Testis (tissue), 3 donors: ENCODE measurements around the gene MAP3K4. TPM values are rescaled to one million over a fixed set of nuclear protein-coding genes. Genes with fewer than 3 reads are reported as not detected.

ENCODE experiments used
- DNase-seq: peaks from one replicate; pipeline ENCODE4 v3.0.0-alpha.2; 2019
- H3K27ac ChIP-seq, 2 donors: fragments of 200-600 bp; sonication (generic); one replicate each; pipeline ENCODE4 v1.5.1; 2019
- H3K27me3 ChIP-seq: fragments of 200-600 bp; sonication (generic); one replicate; pipeline ENCODE4 v1.5.1; 2019
- H3K36me3 ChIP-seq: fragments of 200-600 bp; sonication (generic); one replicate; pipeline ENCODE4 v1.5.1; 2017; ENCODE audit warnings: low read depth; ENCODE audit errors: missing control alignments
- H3K4me1 ChIP-seq: fragments of 200-600 bp; sonication (generic); one replicate; pipeline ENCODE4 v1.5.1; 2019
- H3K4me3 ChIP-seq, 2 donors: fragments of 200-600 bp; sonication (generic); one replicate each; pipeline ENCODE4 v1.5.1; 2017 to 2019
- H3K9me3 ChIP-seq: fragments of 200-600 bp; sonication (generic); one replicate; pipeline ENCODE4 v1.5.1; 2017
- POLR2A ChIP-seq: fragments of 450-650 bp; IDR thresholded peaks from one replicate; pipeline ENCODE4 v1.6.1; 2017; ENCODE audit warnings: antibody characterized with exemption, mild to moderate bottlenecking, moderate library complexity
- WGBS, 2 donors: methylation state at CpG; one replicate each; pipeline ENCODE4 v1.1.5; 2018; 5-methylcytosine and 5-hydroxymethylcytosine counted together
- intact Hi-C: fragments of 100-400 bp; cut with DNase I; formaldehyde crosslinking; loops from one replicate; pipeline ENCODE4 v1.15.1; 2023; ENCODE audit warnings: low total_unique reads
- polyA plus RNA-seq: library from polyadenylated mRNA; stranded (reverse); fragments of 350-450 nt; fragmentation: Illumina TruSeq; extraction: RNeasy Lipid Tissue Mini Kit (QIAGEN cat#74804); gene quantifications from one replicate; pipeline ENCODE4 v1.2.3, GENCODE V29; 2014; ENCODE audit warnings: low read depth, low replicate concordance; ENCODE audit not compliant: insufficient read depth
- total RNA-seq, 2 donors: library from RNA; depleted of rRNA; stranded (reverse); fragments of >200 nt; gene quantifications; one replicate each; pipeline ENCODE4 v1.2.3, GENCODE V29; 2016
- TF ChIP-seq, protein P1 (sequence below), 3 experiments: fragments of 450-650 bp in 2 of 3; fragments of 200-600 bp in 1 of 3; sonication (generic) in 1 of 3; IDR thresholded peaks; one replicate each; pipeline ENCODE4 v1.5.1; 2016 to 2019; ENCODE audit warnings: antibody characterized with exemption in 3 of 3, mild to moderate bottlenecking in 2 of 3, moderate library complexity in 1 of 3

The MAP3K4 gene
- total and polyA plus RNA-seq, 3 donors from 2014 or later: 45.0 to 77.7 (median 65.4) TPM

DNA sequence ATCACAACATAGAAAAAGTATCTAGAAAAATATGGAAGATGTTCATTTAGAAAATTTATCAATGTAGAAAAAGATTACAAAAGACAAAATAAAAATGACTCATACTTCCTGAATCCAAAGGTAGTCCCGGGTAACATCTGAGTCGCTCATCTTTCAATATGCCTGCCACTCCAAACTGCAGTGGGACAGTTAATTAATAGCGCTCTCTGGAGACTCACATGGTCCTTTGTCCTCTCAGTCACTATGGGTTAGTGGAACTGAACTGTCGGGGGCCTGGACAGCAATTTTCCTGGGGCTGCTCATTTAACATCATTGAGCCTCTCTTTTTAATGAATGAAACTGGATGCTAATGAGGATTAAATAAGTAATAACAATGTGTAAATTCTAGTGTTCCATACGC lies 103.4 kb downstream of the MAP3K4 start:
- no peaks in the 10 kb centered on the region for H3K27me3 ChIP-seq
- WGBS, 2 donors: 88 to 92% methylated on average over 5 of the region's 5 CpGs
- no peaks in the 10 kb centered on the region for H3K4me1 ChIP-seq
- H3K27ac ChIP-seq: no peak overlapping the region
- TF ChIP-seq, protein P1, sequence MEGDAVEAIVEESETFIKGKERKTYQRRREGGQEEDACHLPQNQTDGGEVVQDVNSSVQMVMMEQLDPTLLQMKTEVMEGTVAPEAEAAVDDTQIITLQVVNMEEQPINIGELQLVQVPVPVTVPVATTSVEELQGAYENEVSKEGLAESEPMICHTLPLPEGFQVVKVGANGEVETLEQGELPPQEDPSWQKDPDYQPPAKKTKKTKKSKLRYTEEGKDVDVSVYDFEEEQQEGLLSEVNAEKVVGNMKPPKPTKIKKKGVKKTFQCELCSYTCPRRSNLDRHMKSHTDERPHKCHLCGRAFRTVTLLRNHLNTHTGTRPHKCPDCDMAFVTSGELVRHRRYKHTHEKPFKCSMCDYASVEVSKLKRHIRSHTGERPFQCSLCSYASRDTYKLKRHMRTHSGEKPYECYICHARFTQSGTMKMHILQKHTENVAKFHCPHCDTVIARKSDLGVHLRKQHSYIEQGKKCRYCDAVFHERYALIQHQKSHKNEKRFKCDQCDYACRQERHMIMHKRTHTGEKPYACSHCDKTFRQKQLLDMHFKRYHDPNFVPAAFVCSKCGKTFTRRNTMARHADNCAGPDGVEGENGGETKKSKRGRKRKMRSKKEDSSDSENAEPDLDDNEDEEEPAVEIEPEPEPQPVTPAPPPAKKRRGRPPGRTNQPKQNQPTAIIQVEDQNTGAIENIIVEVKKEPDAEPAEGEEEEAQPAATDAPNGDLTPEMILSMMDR (IDR thresholded peaks at IDR 0.05): no peak
- TF ChIP-seq POLR2A: no peak
- intact Hi-C loops: no loop called here
- no peak for DNase-seq
- H3K9me3 ChIP-seq: no peaks in the 10 kb centered on the region
- no peak overlapping the region for H3K4me3 ChIP-seq
- H3K36me3 ChIP-seq: no peaks in the 10 kb centered on the region

DNA sequence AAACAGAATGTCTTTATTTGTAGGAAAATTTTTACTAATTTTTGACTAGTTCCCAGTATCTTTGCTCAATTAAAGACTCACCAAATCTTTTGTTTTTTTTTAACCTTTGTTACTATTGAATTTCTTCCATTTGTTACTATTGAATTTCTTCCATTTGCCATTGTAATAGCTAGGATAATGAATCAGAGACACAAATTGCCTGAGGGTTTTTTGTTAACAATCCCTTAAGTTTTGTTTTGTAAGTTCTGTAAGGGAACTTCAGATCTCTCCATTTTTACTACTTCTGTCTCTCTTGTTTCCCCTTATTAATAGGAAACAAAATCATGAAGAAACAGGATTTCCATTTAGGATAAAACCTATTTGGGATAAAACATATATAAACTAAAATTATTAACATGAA lies 104.3 kb downstream of the MAP3K4 start:
- Histone ChIP-seq H3K4me1 (no peaks in the 10 kb centered on the region), H3K9me3 (no peaks in the 10 kb centered on the region), H3K27me3 (no peaks in the 10 kb centered on the region), H3K4me3 (no peak overlapping the region), H3K36me3 (no peaks in the 10 kb centered on the region), H3K27ac (no peak overlapping the region)
- no peak for DNase-seq
- no peak for TF ChIP-seq POLR2A
- TF ChIP-seq, protein P1 (IDR thresholded peaks at IDR 0.05): no peak
- intact Hi-C loops: no loop called here

DNA sequence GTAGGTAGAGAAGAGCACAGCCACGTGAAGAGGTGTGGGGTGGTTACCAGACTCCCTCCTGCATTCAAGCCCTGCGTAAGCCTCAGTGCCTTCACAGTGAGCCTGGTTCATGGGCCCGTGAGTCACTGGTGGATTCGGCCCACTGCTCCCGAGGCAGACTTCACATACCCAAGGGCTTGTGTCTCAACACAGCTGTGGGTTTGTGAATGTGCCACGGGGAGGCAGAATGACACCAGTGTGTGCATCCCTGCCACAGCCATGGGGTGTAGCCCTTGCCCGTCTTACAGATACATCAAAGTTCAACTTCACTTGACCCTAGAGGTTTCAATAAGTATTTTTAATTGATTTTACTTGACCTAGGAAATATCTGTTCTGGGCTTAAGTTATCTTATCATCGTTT lies 108.5 kb downstream of the MAP3K4 start:
- H3K27ac ChIP-seq: no peak overlapping the region
- DNase-seq: no peak
- no peaks in the 10 kb centered on the region for H3K9me3 ChIP-seq
- intact Hi-C loops: no loop called here
- H3K4me1 ChIP-seq: no peaks in the 10 kb centered on the region
- no peaks in the 10 kb centered on the region for H3K27me3 ChIP-seq
- H3K36me3 ChIP-seq: no peaks in the 10 kb centered on the region
- H3K4me3 ChIP-seq: no peak overlapping the region
- WGBS, 2 donors: 83 to 86% methylated on average over 8 of the region's 8 CpGs
- no peak for TF ChIP-seq POLR2A
- TF ChIP-seq, protein P1 (IDR thresholded peaks at IDR 0.05): no peak

DNA sequence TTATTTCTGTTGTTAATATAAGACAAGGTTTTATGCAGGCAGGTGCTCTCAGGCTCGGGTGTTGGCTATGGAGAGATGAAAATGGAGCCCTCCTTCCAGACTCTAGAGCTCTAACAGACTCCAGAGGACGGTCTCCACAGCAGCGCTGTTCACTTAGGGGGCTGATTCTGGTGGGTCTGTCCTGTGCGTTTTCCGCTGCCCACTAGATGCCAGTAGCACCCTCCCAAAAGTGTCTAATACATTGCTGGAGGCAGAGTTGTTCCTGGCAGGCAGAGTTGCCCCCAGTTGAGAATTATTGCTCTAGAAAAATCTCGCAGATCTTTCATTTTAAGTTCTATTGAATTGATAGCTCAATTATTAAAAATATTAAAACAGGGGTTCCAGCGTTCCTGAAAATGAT lies 109.9 kb downstream of the MAP3K4 start:
- DNase-seq: no peak
- 87% methylated on average over 7 of the region's 7 CpGs for WGBS, 2 donors
- Histone ChIP-seq H3K27ac (no peak overlapping the region), H3K4me1 (no peaks in the 10 kb centered on the region), H3K9me3 (no peaks in the 10 kb centered on the region), H3K36me3 (no peaks in the 10 kb centered on the region), H3K27me3 (no peaks in the 10 kb centered on the region), H3K4me3 (no peak overlapping the region)
- intact Hi-C loops: no loop called here
- no peak for TF ChIP-seq POLR2A
- TF ChIP-seq, protein P1 (IDR thresholded peaks at IDR 0.05): no peak

DNA sequence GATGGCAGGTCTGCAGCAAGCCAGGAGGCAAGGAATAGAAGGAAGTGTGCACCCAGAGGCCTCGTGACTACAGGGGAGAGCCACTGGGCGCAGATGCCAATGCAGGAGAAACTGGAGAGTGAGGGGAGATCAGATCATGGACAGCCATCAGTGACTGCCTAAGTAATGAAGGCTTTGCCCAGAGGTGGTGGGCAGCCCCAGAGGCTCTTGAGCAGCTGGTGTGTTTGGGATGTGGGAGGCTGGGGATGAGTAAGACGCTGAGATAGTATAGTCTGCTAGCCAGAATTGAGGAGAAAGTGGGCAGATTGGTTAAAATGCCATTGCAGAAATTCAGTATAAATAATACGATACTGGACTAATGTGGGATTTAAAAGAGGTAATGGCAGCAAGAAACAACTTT lies 111.9 kb downstream of the MAP3K4 start:
- no peak for DNase-seq
- Histone ChIP-seq H3K27ac (no peak overlapping the region), H3K9me3 (no peaks in the 10 kb centered on the region), H3K27me3 (no peaks in the 10 kb centered on the region), H3K4me3 (no peak overlapping the region), H3K36me3 (no peaks in the 10 kb centered on the region), H3K4me1 (no peaks in the 10 kb centered on the region)
- intact Hi-C loops: no loop called here
- no peak for TF ChIP-seq POLR2A
- TF ChIP-seq, protein P1 (IDR thresholded peaks at IDR 0.05): no peak
- WGBS, 2 donors: 86 to 91% methylated on average over 4 of the region's 4 CpGs
